ENCODE results near the gene ZNF324B.

Gene ZNF324B

DNA sequence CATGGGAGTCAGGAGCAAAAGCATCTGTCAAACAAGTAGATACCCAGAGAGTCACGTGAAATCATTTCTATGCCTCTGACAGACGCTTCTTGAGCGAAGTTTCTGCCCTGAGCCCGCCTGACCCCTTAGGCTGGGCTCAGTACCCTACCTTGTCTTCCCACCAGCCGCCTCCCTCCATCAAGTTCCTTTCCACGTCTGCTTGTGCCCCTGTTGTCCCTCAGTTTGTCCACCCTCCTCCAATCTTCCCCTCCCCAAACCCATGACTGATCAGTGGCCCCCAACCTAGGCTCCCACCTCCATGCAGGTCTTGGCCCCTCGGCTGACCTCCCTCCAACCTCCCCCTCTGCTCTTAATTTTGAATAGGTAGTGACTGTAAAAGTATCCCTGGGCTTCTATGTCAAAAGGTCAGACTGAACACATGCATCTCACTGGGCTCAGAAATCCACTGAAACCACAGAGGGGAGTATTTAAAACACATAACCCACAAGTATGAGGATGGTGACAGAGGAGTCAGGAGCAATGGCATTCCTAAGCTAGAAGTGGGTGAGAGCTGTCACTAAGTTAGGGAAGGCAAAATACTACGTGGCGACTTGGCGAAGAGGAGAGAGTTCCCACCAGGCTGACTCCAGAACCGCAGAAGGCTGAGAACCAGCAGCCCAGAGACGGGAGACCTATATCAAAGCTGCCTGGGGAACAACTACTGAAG lies 23.0 kb downstream of the ZNF324B start:
- H2AFZ ChIP-seq (ENCODE audit: low read depth, low read length): no peak overlapping the region
- no peak overlapping the region for H2BK5ac ChIP-seq (ENCODE audit: low read depth, low read length, poor library complexity, severe bottlenecking)
- H3K4me1 ChIP-seq (ENCODE audit: control insufficient read depth, insufficient read depth, low read depth, low read length): peaks cover 30% of the 10 kb centered on the region
- H2AK5ac ChIP-seq (ENCODE audit: low read length, severe bottlenecking): no peak overlapping the region
- no peak overlapping the region for H3K18ac ChIP-seq (ENCODE audit: low read depth in 1 of 2, low read length in 2 of 2)
- no peak overlapping the region for H2BK120ac ChIP-seq (ENCODE audit: low read depth, low read length)
- no peak overlapping the region for H3K4me2 ChIP-seq (ENCODE audit: low read length, poor library complexity, severe bottlenecking)
- peak overlapping the region; percentile 97 for H3K9ac ChIP-seq (ENCODE audit: low read length)
- no peaks in the 10 kb centered on the region for H3K9me3 ChIP-seq (ENCODE audit: control insufficient read depth, low read length)
- peak overlapping the region; percentile 23 to 91 for H3K4me3 ChIP-seq (ENCODE audit: insufficient read depth in 1 of 2, low read depth in 1 of 2, low read length in 2 of 2)
- H2BK12ac ChIP-seq (ENCODE audit: low read length in 2 of 2): no peak overlapping the region
- H3K27me3 ChIP-seq (ENCODE audit: control insufficient read depth in 1 of 2, insufficient read depth in 1 of 2, low read length in 2 of 2): no peaks in the 10 kb centered on the region
- H4K8ac ChIP-seq (ENCODE audit: low read length): no peak overlapping the region
- H3K23ac ChIP-seq (ENCODE audit: low read length in 2 of 2): no peak overlapping the region
- 90% methylated on average over 12 of the region's 12 CpGs for WGBS
- peak overlapping the region in 1 of 2 experiments; percentile 49 for H3K14ac ChIP-seq (ENCODE audit: low read length in 2 of 2)
- peaks cover 51 to 60% of the 10 kb centered on the region in 2 experiments for H3K36me3 ChIP-seq (ENCODE audit: control insufficient read depth in 1 of 2, insufficient read depth in 2 of 2, low read depth in 1 of 2, low read length in 2 of 2)
- no peak overlapping the region for H2BK15ac ChIP-seq (ENCODE audit: low read depth, poor library complexity, severe bottlenecking)
- DNase-seq: peak; percentile 91
- peak overlapping the region; percentile 93 for H3K27ac ChIP-seq (ENCODE audit: low read length, poor library complexity, severe bottlenecking)
- H3K79me1 ChIP-seq (replicated peaks; ENCODE audit: low read length, poor library complexity, severe bottlenecking): peaks cover 33% of the 10 kb centered on the region
- no peak overlapping the region for H4K91ac ChIP-seq (ENCODE audit: low read length)
- no peak overlapping the region for H3K4ac ChIP-seq (ENCODE audit: low read depth in 1 of 2, low read length in 2 of 2)

DNA sequence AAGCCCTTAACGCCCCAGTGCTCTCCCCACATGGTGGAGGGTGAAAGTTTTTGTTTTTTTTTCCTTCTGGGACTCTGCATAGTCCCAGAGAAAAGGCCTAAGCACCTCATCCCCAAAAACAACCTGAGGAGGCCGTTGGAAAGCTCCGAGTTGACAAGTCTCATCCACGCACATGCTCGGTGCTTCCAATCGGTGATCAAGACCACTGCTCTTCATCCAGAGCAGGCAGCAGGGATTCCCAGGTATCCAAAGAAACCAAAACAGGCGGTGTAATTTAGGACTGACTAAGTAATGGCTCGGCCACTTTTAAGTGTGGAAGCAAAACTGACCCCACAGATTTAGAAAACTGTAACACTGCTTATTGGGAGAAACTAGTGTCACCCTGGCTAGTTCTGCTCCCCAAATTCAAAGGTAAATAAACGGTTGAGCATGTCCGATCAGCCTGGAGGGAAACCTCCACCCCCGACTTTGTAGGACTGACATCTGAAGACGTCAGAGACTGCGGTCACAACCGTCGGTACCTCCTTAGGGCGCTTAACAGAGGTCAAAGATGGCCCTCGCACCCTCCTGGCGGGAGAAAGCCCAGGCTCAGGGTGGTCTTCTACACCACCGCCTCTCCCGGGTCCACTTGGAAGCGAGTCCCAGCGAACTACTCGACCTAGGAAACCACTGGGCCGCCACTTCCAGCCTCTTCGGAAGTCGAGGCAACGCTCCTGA lies 23.7 kb downstream of the ZNF324B start:
- H4K91ac ChIP-seq (ENCODE audit: low read length): no peak overlapping the region
- no peak overlapping the region for H2BK120ac ChIP-seq (ENCODE audit: low read depth, low read length)
- peaks cover 48 to 60% of the 10 kb centered on the region in 2 experiments for H3K36me3 ChIP-seq (ENCODE audit: control insufficient read depth in 1 of 2, insufficient read depth in 2 of 2, low read depth in 1 of 2, low read length in 2 of 2)
- H2BK5ac ChIP-seq (ENCODE audit: low read depth, low read length, poor library complexity, severe bottlenecking): peak overlapping the region; percentile 36
- peak overlapping the region; percentile 70 to 82 for H2BK12ac ChIP-seq (ENCODE audit: low read length in 2 of 2)
- H3K23ac ChIP-seq (ENCODE audit: low read length in 2 of 2): no peak overlapping the region
- H2AK5ac ChIP-seq (ENCODE audit: low read length, severe bottlenecking): no peak overlapping the region
- H3K27ac ChIP-seq (ENCODE audit: low read length, poor library complexity, severe bottlenecking): peak overlapping the region; percentile 93
- peak overlapping the region; percentile 44 to 71 for H3K18ac ChIP-seq (ENCODE audit: low read depth in 1 of 2, low read length in 2 of 2)
- H3K4ac ChIP-seq (ENCODE audit: low read depth in 1 of 2, low read length in 2 of 2): peak overlapping the region in 1 of 2 experiments; percentile 24
- DNase-seq: no peak
- H3K4me1 ChIP-seq (ENCODE audit: control insufficient read depth, insufficient read depth, low read depth, low read length): peaks cover 30% of the 10 kb centered on the region
- no peaks in the 10 kb centered on the region for H3K9me3 ChIP-seq (ENCODE audit: control insufficient read depth, low read length)
- H3K4me3 ChIP-seq (ENCODE audit: insufficient read depth in 1 of 2, low read depth in 1 of 2, low read length in 2 of 2): peak overlapping the region; percentile 60 to 91
- peaks cover 28% of the 10 kb centered on the region for H3K79me1 ChIP-seq (replicated peaks; ENCODE audit: low read length, poor library complexity, severe bottlenecking)
- WGBS: 35% methylated on average over 26 of the region's 27 CpGs
- no peaks in the 10 kb centered on the region for H3K27me3 ChIP-seq (ENCODE audit: control insufficient read depth in 1 of 2, insufficient read depth in 1 of 2, low read length in 2 of 2)
- H3K4me2 ChIP-seq (ENCODE audit: low read length, poor library complexity, severe bottlenecking): peak overlapping the region; percentile 83
- no peak overlapping the region for H2BK15ac ChIP-seq (ENCODE audit: low read depth, poor library complexity, severe bottlenecking)
- peak overlapping the region; percentile 97 for H3K9ac ChIP-seq (ENCODE audit: low read length)
- no peak overlapping the region for H2AFZ ChIP-seq (ENCODE audit: low read depth, low read length)
- peak overlapping the region; percentile 69 for H4K8ac ChIP-seq (ENCODE audit: low read length)
- H3K14ac ChIP-seq (ENCODE audit: low read length in 2 of 2): no peak overlapping the region

DNA sequence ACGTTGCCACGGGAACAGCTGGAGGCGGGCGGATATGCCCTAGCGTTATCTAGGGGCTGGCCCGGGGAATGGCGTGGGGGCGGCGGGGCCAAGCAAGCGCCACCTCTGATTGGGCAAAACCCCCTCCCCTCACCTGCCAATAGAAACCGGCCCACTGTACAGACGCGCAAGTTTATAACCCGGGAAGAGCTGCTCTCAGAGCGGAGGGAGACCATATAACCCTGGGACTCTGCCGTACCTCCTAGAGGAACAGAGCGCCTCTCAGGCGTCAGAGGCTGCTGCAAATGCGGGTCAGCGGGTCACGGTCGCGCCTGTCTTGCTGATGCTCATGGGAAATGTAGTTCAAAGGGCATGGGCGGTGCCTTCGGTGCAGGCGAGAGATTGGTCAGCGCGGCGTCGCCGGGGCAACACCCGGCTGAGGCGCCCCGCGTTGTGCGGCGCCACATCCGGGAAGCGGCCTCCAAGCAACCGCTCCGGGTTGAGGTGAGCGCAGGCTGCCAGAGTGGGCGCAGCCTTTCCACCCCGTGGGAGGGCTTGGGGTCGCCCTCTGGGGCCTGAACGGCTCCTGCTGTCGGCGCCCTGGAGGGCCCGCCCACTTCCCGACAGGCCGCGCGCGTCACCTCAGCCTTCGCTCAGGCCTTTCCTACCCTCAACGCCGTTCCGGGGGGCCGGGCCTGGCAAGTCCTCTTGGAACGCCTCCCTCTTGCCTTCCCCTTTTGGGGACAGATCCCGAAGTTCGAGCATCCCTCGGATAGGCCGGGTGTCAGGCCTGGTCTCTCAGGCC lies 24.5 kb downstream of the ZNF324B start, which contains the start of gene ZNF446:
Gene ZNF446, plus strand, starts transcription at position 639 of the 784 bp plus-strand sequence. CDS start 867 bp downstream, outside the sequence.
- Histone ChIP-seq H4K8ac (ENCODE audit: low read length) (peak within 1 kb of the TSS; percentile 99), H2BK12ac (ENCODE audit: low read length in 2 of 2) (peak within 1 kb of the TSS; percentile 82 to 91), H3K18ac (ENCODE audit: low read depth in 1 of 2, low read length in 2 of 2) (peak within 1 kb of the TSS; percentile 44 to 96), H3K36me3 (ENCODE audit: control insufficient read depth in 1 of 2, insufficient read depth in 2 of 2, low read depth in 1 of 2, low read length in 2 of 2) (peaks cover 49 to 60% of the 10 kb centered on the region in 2 experiments), H3K4me3 (ENCODE audit: insufficient read depth in 1 of 2, low read depth in 1 of 2, low read length in 2 of 2) (peak within 1 kb of the TSS; percentile 60 to 91), H3K4me2 (ENCODE audit: low read length, poor library complexity, severe bottlenecking) (peak within 1 kb of the TSS; percentile 83), H3K23ac (ENCODE audit: low read length in 2 of 2) (no peak within 1 kb of the TSS), H3K4ac (ENCODE audit: low read depth in 1 of 2, low read length in 2 of 2) (peak within 1 kb of the TSS; percentile 58 to 94), H3K27ac (ENCODE audit: low read length, poor library complexity, severe bottlenecking) (peak within 1 kb of the TSS; percentile 93), H2AFZ (ENCODE audit: low read depth, low read length) (peak within 1 kb of the TSS; percentile 70), H2BK15ac (ENCODE audit: low read depth, poor library complexity, severe bottlenecking) (peak within 1 kb of the TSS; percentile 50), H2AK5ac (ENCODE audit: low read length, severe bottlenecking) (peak within 1 kb of the TSS; percentile 69), H3K27me3 (ENCODE audit: control insufficient read depth in 1 of 2, insufficient read depth in 1 of 2, low read length in 2 of 2) (no peaks in the 10 kb centered on the region), H2BK5ac (ENCODE audit: low read depth, low read length, poor library complexity, severe bottlenecking) (peak within 1 kb of the TSS; percentile 36), H3K4me1 (ENCODE audit: control insufficient read depth, insufficient read depth, low read depth, low read length) (peaks cover 30% of the 10 kb centered on the region), H3K9ac (ENCODE audit: low read length) (peak within 1 kb of the TSS; percentile 97), H2BK120ac (ENCODE audit: low read depth, low read length) (peak within 1 kb of the TSS; percentile 59), H3K79me1 (replicated peaks; ENCODE audit: low read length, poor library complexity, severe bottlenecking) (peaks cover 25% of the 10 kb centered on the region), H4K91ac (ENCODE audit: low read length) (peak within 1 kb of the TSS; percentile 81), H3K14ac (ENCODE audit: low read length in 2 of 2) (peak within 1 kb of the TSS in 1 of 2 experiments; percentile 76), H3K9me3 (ENCODE audit: control insufficient read depth, low read length) (no peaks in the 10 kb centered on the region)
- under 1% methylated on average over 58 of the region's 64 CpGs for WGBS
- DNase-seq: peak; percentile 98
